GM18907 (cell line): ENCODE measurements around the gene NDUFAF2.
A peak's percentile ranks its signal among the peaks of the same experiment; 100 is the strongest.
"Not testable (repeated sequence)": the region's sequence is repeated elsewhere in the genome, so short reads cannot be mapped to it uniquely, and the experiment has no call there.

ENCODE experiments used
- ATAC-seq: cut with Tn5 transposase; IDR thresholded peaks from one replicate; pipeline ENCODE4 v1.9.1; 2021; ENCODE audit warnings: mild to moderate bottlenecking, moderate library complexity; ENCODE audit not compliant: unreplicated experiment

NDUFAF2 gene, protein sequence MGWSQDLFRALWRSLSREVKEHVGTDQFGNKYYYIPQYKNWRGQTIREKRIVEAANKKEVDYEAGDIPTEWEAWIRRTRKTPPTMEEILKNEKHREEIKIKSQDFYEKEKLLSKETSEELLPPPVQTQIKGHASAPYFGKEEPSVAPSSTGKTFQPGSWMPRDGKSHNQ

DNA sequence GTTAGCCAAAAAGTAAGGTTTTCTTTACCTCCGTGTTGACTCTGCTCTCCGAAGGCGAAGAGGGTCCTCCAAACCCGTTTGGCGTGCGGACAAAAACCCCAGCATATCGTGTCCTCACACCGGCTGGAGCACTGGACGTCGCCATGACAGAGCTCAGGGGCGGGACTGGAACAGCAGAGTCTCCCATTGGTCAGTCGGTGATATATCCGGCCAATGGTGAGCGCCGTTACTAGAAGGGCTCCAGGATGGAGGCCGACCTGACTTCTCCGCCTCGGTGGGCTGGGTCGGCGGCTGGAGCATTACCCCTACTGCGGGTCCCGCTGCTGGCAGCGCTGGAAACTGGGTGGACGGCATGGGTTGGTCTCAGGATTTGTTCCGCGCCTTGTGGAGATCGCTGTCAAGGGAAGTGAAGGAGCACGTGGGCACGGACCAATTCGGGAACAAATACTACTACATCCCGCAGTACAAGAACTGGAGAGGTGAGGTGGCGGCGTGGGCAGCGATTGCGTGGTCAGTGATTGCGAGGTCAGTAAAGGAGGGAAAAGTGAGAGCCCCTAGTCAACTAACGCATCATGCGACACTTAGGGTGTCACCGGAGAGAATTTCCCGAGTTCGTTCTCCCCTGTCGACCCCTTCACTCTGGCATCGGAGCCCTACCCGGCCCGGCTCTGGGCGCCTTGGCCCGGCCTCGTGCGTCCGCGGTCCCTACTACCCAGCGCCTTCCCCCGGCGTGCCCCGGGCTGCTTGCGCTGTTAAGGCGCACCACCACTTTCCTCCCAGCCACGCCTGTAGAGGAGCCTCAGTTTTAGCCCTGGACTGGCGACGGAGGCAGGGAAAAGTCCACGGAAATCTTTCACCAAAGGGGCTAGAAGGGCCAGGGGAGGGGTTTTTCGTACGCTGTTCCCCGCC lies at the start of gene NDUFAF2, which contains the start of gene ERCC8:
TSS of gene NDUFAF2 (plus strand) at position 302 of the 909 bp plus-strand sequence. CDS start at position 353, 51 bp downstream.
TSS of gene ERCC8 (minus strand) at position 167 of the 909 bp plus-strand sequence. CDS start at position 105, 62 bp downstream.
- ATAC-seq: peak; percentile 100

DNA sequence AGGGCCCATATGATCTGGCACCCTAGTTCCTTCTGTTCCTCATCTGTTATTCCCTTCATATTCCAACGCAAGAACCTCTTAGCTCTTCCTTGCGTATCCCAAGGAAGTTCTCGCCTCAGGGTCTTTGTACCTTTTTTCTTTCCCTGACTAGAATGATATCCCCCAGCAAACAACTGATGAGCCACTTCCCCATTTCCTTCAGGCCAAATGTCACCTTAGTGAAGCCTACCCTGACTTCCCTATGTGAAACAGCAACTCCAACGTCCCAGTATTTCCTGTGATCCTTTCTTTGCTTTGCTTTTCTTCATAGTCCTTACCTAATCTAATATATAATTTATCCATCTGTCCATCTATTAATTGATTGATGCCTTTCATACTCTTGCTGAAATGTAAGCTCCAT lies 48.0 kb upstream of the NDUFAF2 start:
- no peak for ATAC-seq

DNA sequence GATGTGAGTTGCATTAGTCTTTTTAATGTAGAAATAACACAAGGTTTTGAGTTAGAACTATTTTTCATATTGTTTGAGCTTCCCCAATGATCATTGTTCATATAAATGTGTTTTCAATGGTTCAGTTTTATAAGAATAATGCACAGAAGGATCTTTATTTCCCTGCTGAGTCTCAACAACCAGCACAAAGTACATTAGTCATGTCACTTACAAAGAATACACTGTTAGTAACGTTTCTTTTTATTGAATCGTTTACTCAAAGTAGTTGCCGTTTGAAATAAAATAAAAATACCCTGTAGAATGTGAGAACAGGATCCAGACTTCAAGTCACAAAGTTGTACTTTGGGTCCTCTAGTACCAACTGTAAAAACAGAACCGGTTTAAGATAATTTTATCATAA lies 41.6 kb upstream of the NDUFAF2 start:
- ATAC-seq: no peak

DNA sequence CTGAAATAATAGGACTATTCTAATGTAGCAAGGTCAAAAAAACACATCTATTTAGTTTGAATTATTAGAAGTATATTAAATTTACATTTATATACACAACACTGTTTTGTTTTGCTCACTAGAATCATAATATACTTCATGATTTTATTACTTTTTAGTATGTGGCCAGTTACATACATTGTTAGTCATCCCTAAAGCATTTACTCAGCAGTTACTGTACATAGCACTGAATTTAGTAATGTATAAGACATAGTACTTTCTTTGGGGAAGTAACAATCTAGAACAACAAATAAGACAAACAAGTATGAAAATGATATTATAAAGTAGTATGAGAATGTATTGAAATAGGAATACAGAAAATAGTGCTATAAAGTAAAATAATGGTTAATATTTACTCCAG lies 28.4 kb upstream of the NDUFAF2 start:
- ATAC-seq: no peak

DNA sequence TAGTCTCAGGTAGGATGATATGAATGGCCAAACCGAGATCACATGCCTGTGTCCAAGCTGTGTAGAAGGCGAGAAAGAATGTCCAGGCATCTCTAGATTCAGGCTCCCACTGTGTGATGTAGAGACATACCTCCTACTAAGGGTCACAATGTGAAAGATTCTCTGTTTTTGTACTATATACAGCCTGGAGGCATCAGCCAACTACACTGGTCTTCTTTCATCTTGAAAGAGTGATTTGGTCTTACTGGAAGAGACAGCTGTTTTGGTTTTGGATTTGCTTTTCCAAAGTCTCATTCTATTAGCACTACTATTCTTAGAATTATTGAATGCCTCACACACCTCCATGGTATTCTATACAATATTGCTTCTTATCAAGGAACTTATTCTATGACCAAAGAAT lies 26.5 kb upstream of the NDUFAF2 start:
- no peak for ATAC-seq

DNA sequence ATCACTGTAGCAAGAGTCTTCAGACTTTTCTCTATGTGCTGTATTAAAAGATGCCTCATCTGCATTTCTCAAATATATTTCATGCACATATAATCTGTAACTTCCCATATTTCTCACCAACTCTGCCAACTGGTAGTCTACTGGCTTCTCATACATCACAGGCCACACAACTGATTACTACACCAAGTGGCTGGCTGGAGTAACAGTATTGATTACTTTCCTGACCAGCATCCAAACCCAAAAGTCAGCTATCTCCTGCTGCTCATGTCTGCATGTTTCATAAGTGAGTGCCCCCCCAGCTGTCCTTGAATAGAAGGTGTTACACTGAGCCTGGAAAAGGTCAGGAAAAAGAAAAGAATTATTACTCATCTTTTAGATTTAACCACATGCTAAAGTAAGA lies 17.6 kb upstream of the NDUFAF2 start:
- ATAC-seq: no peak

DNA sequence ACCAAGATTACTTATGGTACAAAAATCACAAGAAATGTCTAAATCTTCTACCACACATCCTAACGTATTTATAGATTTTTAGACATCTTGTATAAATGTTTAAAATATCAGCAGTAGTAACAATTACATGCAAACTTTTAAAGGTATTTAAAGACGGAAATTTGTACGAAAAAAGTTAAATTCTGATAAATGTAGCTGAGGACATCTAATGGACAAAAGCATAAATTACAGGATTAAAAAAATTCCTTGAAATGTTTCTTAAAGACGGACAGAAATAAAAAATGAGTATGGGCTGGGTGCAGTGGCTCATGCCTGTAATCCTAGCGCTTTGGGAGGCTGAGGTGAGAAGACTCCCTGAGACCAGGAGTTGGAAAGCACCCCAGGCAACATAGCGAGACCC lies 16.0 kb upstream of the NDUFAF2 start:
- ATAC-seq: no peak

DNA sequence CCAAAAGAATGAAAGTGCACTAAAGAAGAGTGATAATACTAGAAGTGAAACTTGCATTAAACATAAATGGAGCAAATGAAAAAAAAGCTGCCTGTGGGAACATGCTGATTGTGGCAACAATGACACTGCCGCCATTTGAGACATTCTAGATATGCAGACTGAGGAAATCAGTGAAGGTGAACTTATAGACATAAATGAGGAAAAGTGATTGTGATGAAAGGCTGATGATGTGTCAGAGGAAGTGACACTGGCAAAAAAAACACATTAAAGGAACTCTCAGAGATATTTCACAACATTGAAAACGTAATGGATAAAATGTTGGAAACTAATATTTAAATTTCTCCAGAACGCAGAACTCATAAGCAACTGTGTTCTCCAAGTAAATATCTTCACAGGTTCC lies 1.4 kb upstream of the NDUFAF2 start:
- no peak for ATAC-seq

DNA sequence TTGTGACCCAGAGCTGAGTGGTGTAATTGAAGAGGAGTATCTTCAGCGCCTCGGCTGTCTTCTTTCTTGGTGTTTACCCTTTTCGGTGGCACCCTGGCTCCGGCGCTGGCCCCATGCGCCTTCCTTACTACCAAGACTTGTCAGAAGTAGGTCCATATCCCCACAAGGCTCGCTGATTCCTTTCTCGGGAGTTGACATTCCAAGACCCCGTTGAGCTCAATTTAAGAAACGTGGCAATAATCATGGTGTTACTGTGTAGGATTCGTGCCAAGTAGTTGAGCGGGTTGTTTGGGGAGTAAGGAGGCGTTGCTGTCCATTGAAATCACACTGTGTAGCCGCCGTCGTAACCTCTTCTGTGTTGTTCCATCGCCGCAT lies 795 bp downstream of the NDUFAF2 start:
- peak; percentile 31 for ATAC-seq

DNA sequence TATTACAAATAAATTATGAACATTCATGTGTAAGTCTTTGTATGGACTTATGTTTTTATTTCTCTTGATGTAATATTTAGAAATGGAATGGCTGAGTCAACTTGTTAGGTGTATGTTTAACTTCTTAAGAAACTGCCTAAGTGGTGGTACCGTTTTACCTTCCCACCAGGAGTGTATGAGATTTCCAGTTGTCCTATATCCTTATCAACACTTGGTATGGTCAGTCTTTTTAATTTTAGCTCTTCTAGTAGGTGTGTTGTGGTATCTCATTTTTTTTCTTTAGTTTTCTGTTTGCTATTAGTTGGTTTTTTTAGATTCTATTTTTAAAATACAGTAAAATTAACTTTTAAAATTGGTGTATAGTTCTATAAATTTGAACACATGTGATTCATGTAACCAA lies 3.7 kb downstream of the NDUFAF2 start:
- no peak for ATAC-seq

DNA sequence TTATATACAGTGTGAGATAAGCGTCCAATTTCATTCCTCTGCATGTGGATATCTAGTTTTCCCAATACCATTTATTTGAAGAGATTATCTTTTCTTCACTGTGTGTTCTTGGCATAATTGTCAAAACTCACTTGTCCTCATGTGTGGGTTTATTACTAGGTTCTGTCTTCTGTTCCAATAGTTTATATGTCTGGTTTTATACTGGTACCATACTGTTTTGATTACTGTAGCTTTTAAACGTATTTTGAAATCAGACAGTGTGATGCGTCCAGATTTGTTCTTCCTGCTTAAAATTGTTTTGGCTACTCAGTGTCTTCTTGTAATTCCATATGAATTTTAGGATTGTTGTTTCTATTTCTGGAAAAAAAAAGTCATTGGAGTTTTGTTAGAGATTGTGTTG lies 10.2 kb downstream of the NDUFAF2 start:
- no peak for ATAC-seq

DNA sequence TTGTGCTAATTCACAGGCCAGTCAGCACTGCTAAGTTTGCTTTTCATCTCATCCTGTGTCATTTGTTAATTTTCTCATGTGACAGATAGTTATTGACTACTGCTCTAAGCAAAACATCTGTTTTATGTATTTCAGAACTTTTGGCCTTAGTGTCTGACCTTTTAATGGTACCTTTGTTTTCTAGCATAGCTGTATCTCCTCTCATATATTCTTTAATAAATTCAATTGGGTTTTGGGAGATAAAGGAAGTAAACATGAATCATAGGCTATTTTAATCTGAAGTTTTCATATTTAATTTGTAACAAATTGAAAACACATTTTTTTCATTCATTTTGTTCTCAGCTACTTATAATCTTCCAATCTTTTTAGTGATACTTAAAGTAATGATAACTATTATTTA lies 13.1 kb downstream of the NDUFAF2 start:
- ATAC-seq: no peak

DNA sequence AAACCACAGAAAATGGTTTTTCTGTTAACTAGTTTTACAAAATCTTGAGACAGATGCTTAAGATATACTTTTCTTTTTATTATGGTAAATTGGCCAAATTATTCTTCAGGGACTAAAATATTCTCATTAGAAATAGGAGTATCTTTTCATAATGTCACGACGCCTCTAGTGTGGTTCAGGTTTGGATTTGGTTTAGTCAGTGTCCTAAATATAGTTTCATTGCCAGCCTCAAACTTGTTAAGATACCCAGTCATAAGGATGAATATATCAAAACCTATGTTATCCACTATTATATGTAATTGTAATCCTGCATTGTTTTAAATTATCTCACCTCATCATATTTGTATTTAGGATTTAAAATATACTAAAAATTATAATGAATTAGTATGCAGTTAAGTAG lies 13.7 kb downstream of the NDUFAF2 start:
- ATAC-seq: no peak

DNA sequence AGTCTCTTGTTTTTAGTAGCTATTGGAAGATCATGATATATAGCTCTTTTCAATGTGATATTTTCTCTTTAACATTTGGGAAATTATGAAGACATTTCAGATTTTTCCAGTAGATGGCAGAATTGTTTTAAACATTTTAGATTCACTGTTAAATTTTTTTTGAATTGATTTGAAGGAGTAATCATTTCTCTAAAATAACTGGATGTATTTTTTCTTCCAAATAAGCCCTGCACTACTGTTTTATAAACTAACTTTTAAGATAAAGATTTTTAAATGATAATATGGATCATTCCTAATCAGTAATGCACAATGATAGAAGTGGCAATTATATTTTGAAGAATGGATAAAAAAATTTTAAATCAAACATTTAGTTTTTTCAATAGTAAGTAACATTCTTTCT lies 14.2 kb downstream of the NDUFAF2 start:
- no peak for ATAC-seq

DNA sequence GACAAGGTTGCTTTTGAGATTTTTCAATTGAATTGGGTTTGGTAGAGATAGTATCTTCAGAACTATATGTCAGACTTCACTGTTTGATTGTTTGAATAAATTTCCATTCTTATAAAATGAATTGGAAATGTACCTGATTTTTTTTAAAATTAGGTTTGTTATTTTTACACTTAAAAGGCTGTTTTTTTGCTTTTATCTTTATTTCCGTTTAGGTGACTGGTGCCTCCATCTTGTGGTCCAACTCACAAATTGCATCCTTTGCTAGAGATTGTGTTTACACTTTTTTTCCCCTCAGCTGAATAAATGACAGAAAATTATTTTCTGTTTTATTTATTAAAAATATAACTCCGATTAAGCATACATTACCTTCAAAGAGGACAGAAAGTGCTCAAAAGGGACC lies 15.6 kb downstream of the NDUFAF2 start:
- no peak for ATAC-seq

DNA sequence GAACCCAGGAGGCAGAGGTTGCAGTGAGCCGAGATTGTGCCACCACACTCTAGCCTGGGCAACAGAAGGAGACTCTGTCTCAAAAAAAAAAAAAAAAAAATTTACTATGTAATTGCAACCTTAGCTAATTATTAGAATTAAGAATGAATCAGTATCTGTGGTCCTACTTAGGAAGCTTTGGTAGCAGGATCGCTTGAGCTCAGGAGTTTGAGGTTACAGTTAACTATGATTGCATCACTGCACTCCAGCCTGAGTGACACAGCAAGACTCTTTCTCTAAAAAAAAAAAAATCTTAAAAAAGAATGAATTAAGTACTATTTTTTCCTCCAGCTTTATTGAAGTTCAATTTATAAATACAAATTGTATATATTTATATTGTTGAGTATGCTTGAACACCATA lies 16.7 kb downstream of the NDUFAF2 start:
- ATAC-seq: no peak

DNA sequence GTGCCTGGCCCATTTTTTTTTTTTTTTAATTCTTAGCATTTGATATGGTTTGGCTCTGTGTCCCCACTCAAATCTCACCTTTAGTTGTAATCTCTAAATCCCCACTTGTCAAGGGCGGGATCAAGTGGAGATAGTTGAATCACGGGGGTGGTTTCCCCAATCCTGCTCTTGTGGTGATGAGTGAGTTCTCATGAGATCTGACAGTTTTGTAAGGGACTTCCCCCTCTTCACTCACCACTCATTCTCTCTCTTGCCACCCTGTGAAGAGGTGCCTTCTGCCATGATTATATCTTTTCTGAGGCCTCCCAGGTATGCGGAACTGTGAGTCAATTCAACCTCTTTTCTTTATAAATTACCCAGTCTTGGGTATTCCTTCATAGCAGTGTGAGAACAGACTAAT lies 27.2 kb downstream of the NDUFAF2 start:
- ATAC-seq: no peak

DNA sequence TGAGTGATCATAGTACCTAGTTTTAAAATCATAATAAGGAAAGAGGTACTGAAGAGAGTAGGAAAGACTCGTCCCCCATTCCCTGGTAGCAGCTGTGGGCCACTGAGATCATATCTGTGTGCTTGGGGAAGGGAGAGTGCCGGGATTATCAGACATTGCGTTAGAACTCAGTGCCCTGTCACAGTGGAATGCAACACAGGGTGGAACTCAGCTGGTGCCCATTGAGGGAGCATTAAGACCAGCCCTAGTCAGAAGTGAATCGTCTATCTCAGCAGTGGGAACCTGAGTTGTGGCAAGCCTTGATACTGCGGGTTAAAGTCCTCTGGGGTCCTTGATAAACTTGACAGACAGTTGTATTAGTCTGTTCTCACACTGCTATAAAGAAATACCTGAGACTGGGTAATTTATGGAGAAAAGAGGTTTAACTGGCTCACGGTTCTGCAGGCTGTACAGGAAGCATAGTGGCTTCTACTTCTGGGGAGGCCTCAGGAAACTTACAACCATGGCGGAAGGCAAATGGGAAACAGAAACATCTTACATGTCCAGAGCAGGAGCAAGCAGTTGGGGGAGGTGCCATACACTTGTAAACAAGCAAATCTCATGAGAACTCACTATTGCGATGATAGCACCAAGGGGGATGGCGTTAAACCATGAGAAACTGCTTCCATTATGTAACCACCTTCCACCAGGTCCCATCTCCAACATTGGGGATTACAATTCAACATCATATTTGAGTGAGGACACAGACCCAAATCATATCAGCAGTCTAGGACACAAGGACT lies 33.1 kb downstream of the NDUFAF2 start:
- no peak for ATAC-seq

DNA sequence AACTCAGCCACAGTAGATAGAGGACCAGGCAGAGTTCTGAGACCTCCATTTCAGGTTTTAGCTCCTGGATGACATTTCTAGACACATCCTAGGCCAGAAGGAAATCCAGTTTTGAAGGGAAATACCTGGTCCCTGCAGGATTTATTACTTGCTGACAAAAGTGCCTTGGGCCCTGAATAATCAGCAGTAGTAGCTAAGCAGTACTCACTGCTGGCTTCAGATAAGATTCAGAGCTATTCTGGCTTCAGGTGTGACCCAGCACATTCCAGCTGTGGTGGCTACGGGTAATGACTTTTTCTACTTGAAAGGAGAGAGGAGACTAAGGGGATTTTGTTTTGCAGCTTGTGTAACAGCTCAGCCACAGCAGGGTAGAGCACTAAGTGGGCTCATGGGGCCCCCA lies 34.0 kb downstream of the NDUFAF2 start:
- ATAC-seq: no peak

DNA sequence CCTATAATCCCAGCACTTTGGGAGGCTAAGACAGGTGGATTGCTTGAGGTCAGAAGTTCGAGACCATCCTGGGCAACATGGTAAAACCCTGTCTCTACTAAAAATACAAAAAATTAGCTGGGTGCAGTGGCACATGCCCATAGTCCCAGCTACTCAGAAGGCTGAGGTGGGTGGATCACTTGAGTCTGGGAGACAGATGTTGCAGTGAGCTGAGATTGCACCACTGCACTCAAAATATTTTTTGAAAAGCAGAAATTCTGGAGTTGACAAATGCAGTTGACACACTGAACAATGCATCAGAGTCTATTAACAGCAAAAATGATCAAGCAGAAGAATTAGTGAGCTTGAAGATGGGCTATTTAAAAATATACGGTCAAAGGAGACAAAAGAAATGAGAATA lies 35.5 kb downstream of the NDUFAF2 start:
- ATAC-seq: no peak

DNA sequence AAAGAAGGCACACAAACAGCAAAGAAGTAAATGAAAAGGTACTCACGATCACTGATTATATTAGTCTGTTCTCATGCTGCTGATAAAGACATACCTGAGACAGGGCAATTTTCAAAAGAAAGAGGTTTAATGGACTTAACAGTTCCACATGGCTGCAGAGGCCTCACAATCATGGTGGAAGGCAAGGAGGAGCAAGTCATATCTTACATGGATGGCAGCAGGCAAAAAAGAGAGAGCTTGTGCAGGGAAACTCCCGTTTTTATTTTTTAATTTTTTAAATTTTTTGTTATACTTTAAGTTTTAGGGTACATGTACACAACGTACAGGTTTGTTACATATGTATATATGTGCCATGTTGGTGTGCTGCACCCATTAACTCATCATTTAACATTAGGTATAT lies 37.1 kb downstream of the NDUFAF2 start:
- not testable (repeated sequence) for ATAC-seq

DNA sequence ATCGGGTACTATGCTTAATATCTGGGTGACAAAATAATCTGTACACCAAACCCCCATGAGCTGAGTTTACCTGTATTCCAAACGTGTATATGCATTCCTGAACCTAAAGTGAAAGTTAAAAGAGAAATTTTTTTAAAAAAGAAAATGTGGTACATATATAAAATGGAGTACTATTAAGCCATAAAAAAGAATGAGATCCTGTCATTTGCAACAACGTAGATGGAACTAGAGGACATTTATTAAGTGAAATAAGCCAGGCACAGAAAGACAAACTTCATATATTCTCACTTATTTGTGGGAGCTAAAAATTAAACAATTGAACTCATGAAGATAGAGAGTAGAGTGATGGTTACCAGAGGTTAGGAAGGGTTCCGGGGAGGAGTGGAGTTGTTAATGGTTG lies 44.8 kb downstream of the NDUFAF2 start:
- no peak for ATAC-seq
